HG02970 (cell line): ENCODE measurements around the gene B3GNT7.
"Not testable (repeated sequence)": the region's sequence is repeated elsewhere in the genome, so short reads cannot be mapped to it uniquely, and the experiment has no call there.

Experiments
- ATAC-seq: cut with Tn5 transposase; IDR thresholded peaks from one replicate; pipeline ENCODE4 v1.9.1; 2021; ENCODE audit warnings: mild to moderate bottlenecking, moderate library complexity, moderate number of reproducible peaks; ENCODE audit not compliant: unreplicated experiment, low FRiP score

Gene B3GNT7, protein sequence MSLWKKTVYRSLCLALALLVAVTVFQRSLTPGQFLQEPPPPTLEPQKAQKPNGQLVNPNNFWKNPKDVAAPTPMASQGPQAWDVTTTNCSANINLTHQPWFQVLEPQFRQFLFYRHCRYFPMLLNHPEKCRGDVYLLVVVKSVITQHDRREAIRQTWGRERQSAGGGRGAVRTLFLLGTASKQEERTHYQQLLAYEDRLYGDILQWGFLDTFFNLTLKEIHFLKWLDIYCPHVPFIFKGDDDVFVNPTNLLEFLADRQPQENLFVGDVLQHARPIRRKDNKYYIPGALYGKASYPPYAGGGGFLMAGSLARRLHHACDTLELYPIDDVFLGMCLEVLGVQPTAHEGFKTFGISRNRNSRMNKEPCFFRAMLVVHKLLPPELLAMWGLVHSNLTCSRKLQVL

GRCh38 chr2:231395188-231396057, at the start of gene B3GNT7:
TSS of gene B3GNT7 (plus strand) at chr2:231395710. CDS start at chr2:231395804, 94 bp downstream.
- ATAC-seq, result peak; percentile 20

GRCh38 chr2:231347081-231347480, 48.4 kb upstream of the B3GNT7 start:
- no peak for ATAC-seq

DNA sequence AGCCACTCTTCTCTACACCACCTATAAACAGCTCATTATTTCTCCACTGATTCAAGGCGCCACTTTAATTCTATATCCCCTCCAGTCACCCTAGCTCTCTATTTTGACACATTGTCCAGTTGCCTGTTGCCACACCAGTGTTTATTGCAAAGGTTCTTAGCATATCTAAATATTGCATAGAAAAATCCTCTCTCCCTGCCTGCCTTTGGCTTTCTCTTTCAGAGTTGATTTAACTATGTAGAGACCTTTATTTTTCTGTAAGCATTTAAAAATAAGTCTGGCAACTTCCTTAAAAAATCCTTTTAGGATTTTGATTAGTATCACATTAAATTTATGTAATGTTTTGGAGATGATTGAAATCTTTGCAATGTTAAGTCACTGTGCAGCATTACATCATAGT, 47.9 kb upstream of the B3GNT7 start:
- ATAC-seq, result no peak

DNA sequence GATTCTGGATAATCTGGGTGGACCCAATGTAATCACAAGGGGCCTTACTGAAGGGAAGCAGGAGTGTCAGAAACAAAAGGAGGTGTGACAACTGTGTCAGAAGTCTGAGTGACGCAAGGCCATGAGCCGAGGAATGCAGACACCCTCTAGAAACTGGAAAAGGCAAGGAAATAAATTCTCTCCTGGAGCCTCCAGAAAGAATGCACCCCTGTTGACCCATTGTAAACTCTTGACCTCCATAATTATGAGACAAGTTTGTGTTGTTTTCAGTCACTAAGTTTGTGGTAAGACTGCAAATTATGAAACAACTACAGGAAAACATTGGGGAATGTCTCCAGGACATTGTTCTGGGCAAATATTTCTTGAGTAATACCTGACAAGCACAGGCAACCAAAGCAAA, 47.3 kb upstream of the B3GNT7 start:
- ATAC-seq, result no peak

- ATAC-seq, result no peak
Observed at GRCh38 chr2:231348704-231349373, 46.7 kb upstream of the B3GNT7 start.

DNA sequence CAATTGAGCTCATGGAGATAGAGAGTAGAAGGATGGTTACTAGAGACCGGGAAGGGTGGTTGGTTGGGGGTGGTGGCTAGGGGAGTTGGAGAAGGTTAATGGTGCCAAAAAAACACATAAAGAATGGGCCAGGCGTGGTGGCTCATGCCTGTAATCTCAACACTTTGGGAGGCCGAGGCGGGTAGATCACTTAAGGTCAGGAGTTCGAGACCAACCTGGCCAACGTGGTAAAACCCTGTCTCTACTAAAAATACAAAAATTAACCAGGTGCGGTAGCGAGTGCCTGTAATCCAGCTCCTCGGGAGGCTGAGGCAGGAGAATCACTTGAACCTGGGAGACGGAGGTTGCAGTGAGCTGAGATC, 46.2 kb upstream of the B3GNT7 start:
- ATAC-seq, result not testable (repeated sequence)

- no peak for ATAC-seq
Observed at GRCh38 chr2:231351648-231352047, 43.9 kb upstream of the B3GNT7 start.

DNA sequence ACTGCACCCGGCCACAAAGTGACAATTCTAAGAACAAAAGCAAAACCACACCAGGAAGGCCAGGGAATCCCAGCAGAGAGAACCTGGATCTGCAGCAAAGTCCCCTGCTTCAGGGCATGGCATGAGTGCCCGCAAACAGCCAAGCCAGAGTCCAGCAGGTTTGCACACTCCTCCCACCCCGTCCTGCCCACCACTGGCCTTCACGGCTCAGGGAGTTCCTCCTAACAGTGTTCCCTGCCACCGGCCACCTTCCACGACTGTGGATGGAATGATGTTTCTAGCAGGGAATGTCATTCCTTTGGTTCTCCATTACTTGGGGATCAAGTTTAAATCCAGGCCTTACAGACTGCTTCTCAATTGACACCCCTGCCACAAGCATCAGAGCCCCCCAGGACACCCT, 42.0 kb upstream of the B3GNT7 start:
- ATAC-seq, result no peak

GRCh38 chr2:231355508-231356465, 39.7 kb upstream of the B3GNT7 start:
- no peak for ATAC-seq

DNA sequence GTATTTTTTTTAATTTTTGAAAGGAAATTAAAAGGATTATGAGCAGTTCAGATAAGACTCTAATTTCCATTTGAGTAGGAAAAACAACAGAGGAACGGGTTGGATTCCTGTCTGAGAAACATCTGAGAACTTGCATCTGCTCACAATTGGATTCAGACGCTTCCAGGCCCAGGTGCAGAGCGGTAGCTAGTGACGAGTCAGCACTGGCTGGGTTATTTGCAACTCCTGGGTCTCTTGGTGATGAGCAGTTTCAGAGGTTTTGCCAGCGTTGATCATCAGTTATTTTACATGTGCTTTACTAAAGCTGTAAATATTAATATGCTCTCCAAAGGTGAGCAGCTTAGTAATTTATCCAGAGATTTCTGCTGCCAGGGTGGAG, 39.1 kb upstream of the B3GNT7 start:
- ATAC-seq, result no peak

DNA sequence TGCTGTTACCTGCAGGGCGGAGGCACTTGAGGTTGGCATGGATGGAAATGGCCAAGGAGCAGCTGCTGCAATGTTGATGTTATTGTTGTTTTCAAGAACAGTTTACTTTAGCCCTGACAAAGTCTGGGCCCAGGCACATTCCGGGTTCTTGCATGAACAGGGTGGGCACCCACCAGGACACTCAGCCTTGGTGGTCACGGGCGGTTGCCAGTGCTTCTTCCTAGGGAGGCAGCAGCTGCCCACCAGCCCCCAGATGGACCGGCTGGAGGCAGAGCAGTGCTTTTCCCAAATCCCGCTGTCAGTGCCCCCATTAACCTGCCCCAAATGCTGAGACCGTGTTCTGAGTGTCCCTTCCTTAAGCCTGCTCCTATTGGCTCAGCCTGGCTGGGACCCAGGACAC, 38.5 kb upstream of the B3GNT7 start:
- no peak for ATAC-seq

GRCh38 chr2:231357931-231358330, 37.6 kb upstream of the B3GNT7 start:
- no peak for ATAC-seq

- no peak for ATAC-seq
Observed at GRCh38 chr2:231359441-231359840, 36.1 kb upstream of the B3GNT7 start.

GRCh38 chr2:231359948-231360347, 35.6 kb upstream of the B3GNT7 start:
- ATAC-seq, result no peak

DNA sequence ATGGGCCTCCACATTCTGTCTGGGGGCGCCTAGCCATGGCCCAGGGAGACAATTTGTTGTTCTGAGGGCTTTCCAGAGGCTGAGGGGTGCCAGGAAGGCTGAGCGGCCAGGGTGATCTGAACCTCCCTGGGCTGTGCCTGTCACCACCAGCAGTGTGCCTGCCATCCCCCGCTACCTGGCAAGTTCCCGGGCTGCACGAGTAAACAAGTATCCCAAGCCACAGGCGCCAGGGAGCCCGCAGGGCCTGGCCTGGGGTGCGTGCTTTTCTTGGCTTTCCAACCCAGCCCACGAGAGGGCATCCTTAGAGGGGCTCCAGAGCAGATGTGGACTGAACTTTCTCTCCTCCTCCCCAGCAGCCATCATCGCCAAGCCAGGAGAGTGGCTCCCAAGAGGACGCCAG, 35.1 kb upstream of the B3GNT7 start:
- ATAC-seq, result no peak

- no peak for ATAC-seq
Observed at GRCh38 chr2:231360881-231361371, 34.6 kb upstream of the B3GNT7 start.

GRCh38 chr2:231361701-231362554, 33.6 kb upstream of the B3GNT7 start:
- peak; percentile 56 for ATAC-seq

GRCh38 chr2:231362555-231363184, 32.8 kb upstream of the B3GNT7 start:
- no peak for ATAC-seq
